Gastrocnemius medialis (tissue), 4 donors: ENCODE measurements around the gene TGDS.

ENCODE experiments used
- POLR2A ChIP-seq, 2 donors: fragments of 450-650 bp; IDR thresholded peaks; one replicate each; pipeline ENCODE4 v1.6.1; 2017; ENCODE audit warnings: antibody characterized with exemption in 2 of 2, mild to moderate bottlenecking in 2 of 2, moderate library complexity in 2 of 2
- TF ChIP-seq, protein P1 (sequence below), 5 experiments: fragments of 450-650 bp in 3 of 5; fragments of 200-600 bp in 2 of 5; sonication (generic) in 2 of 5; IDR thresholded peaks in 4 of 5; conservative IDR thresholded peaks in 1 of 5; 1 replicate in 4 of 5; 2 replicates in 1 of 5; pipeline ENCODE4 v1.5.1; 2016 to 2019; ENCODE audit warnings: antibody characterized with exemption in 5 of 5, mild to moderate bottlenecking in 3 of 5, moderate library complexity in 3 of 5

DNA sequence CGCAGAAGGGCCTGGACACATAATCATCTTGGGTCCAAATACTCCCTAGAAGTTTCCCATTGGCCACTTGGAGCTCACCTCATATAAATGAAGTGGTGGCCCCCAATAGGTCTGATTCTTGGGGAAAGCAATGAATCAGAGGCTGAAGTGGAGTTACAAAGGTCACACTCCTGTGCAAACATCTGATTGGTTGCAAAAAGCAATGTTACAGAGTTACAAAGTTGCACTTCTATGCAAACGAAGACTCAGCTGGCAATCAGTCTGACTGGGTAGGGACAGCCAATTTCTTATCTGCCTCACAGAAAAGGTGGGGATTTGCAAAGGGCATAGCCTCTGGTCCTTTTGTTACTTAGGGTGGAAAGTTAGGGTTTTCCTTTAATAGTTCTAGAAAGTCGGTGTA lies 3.9 kb upstream of the TGDS start:
- TF ChIP-seq, protein P1, sequence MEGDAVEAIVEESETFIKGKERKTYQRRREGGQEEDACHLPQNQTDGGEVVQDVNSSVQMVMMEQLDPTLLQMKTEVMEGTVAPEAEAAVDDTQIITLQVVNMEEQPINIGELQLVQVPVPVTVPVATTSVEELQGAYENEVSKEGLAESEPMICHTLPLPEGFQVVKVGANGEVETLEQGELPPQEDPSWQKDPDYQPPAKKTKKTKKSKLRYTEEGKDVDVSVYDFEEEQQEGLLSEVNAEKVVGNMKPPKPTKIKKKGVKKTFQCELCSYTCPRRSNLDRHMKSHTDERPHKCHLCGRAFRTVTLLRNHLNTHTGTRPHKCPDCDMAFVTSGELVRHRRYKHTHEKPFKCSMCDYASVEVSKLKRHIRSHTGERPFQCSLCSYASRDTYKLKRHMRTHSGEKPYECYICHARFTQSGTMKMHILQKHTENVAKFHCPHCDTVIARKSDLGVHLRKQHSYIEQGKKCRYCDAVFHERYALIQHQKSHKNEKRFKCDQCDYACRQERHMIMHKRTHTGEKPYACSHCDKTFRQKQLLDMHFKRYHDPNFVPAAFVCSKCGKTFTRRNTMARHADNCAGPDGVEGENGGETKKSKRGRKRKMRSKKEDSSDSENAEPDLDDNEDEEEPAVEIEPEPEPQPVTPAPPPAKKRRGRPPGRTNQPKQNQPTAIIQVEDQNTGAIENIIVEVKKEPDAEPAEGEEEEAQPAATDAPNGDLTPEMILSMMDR (IDR thresholded peaks at IDR 0.05 in 4 of 5, conservative IDR thresholded peaks at IDR 0.05 in 1 of 5) = no peak
- TF ChIP-seq POLR2A (IDR thresholded peaks at IDR 0.05) = no peak
